HG02759 (cell line): Measurements from ENCODE around the gene PIWIL4.

Source experiments
- ATAC-seq: cut with Tn5 transposase; IDR thresholded peaks from one replicate; pipeline ENCODE4 v1.9.1; 2021; ENCODE audit warnings: mild to moderate bottlenecking, moderate library complexity; ENCODE audit not compliant: unreplicated experiment

The PIWIL4 gene

GRCh38 chr11:94567181-94567670, at the start of gene PIWIL4:
TSS of gene PIWIL4 (plus strand) at chr11:94567368. CDS start at chr11:94567519, 151 bp downstream.
- no peak for ATAC-seq

GRCh38 chr11:94518300-94518699, 48.9 kb upstream of the PIWIL4 start:
- ATAC-seq, result no peak

- ATAC-seq, result no peak
Measured at GRCh38 chr11:94519478-94520084, 47.6 kb upstream of the PIWIL4 start.

GRCh38 chr11:94521684-94522083, 45.5 kb upstream of the PIWIL4 start:
- no peak for ATAC-seq

- no peak for ATAC-seq
Measured at GRCh38 chr11:94524341-94524740, 42.8 kb upstream of the PIWIL4 start.

GRCh38 chr11:94525546-94526324, 41.4 kb upstream of the PIWIL4 start:
- ATAC-seq, result no peak

GRCh38 chr11:94526645-94527438, 40.3 kb upstream of the PIWIL4 start:
- ATAC-seq, result no peak

- no peak for ATAC-seq
Measured at GRCh38 chr11:94528551-94528950, 38.6 kb upstream of the PIWIL4 start.

GRCh38 chr11:94532211-94532610, 35.0 kb upstream of the PIWIL4 start:
- ATAC-seq, result no peak

- no peak for ATAC-seq
Measured at GRCh38 chr11:94533206-94533605, 34.0 kb upstream of the PIWIL4 start.

- no peak for ATAC-seq
Measured at GRCh38 chr11:94533696-94534630, 33.2 kb upstream of the PIWIL4 start.

GRCh38 chr11:94536386-94536785, 30.8 kb upstream of the PIWIL4 start:
- ATAC-seq, result no peak

GRCh38 chr11:94537031-94537600, 30.1 kb upstream of the PIWIL4 start:
- ATAC-seq, result no peak

- ATAC-seq, result no peak
Measured at GRCh38 chr11:94539420-94539819, 27.7 kb upstream of the PIWIL4 start.

GRCh38 chr11:94543695-94544645, 23.2 kb upstream of the PIWIL4 start, which contains the start of gene FUT4:
TSS of gene FUT4 (plus strand) at chr11:94543921. CDS start at chr11:94544134, 213 bp downstream.
- ATAC-seq, result peak; percentile 86

GRCh38 chr11:94544646-94545263, 22.4 kb upstream of the PIWIL4 start:
- ATAC-seq, result no peak

- no peak for ATAC-seq
Measured at GRCh38 chr11:94545264-94546161, 21.7 kb upstream of the PIWIL4 start.

- no peak for ATAC-seq
Measured at GRCh38 chr11:94546162-94546470, 21.1 kb upstream of the PIWIL4 start.
